Stimulated activated CD4-positive, alpha-beta T cell treated with anti-CD3 and anti-CD28 coated beads, TNF-alpha, amount 100 ng/mL, for 48 hours (primary cell): ENCODE data around the gene SDF4.
"Not testable (repeated sequence)": the region's sequence is repeated elsewhere in the genome, so short reads cannot be mapped to it uniquely, and the experiment has no call there.

Experiments
- DNase-seq, 3 donors: peaks; one replicate each; pipeline ENCODE4 v3.0.0-alpha.2; 2020; ENCODE audit warnings: low read depth in 3 of 3

Gene SDF4

GRCh38 chr1:1198423-1199140 is 33.2 kb downstream of the SDF4 start:
- DNase-seq, result no peak

- DNase-seq, result no peak
Observed at GRCh38 chr1:1197551-1198422, 34.0 kb downstream of the SDF4 start.

- DNase-seq, result no peak
Observed at GRCh38 chr1:1197188-1197500, 34.7 kb downstream of the SDF4 start.

- DNase-seq, result no peak
Observed at GRCh38 chr1:1196431-1197187, 35.2 kb downstream of the SDF4 start.

- not testable (repeated sequence) for DNase-seq
Observed at GRCh38 chr1:1195726-1196125, 36.1 kb downstream of the SDF4 start.

- DNase-seq, result no peak
Observed at GRCh38 chr1:1194723-1195122, 37.1 kb downstream of the SDF4 start.

GRCh38 chr1:1191734-1192133 is 40.1 kb downstream of the SDF4 start:
- no peak for DNase-seq

- no peak for DNase-seq
Observed at GRCh38 chr1:1189111-1189510, 42.7 kb downstream of the SDF4 start.

- DNase-seq, result no peak
Observed at GRCh38 chr1:1187938-1188337, 43.9 kb downstream of the SDF4 start.

- DNase-seq, result no peak
Observed at GRCh38 chr1:1185101-1185765, 46.6 kb downstream of the SDF4 start.

GRCh38 chr1:1183833-1184775 is 47.7 kb downstream of the SDF4 start:
- no peak for DNase-seq

- no peak for DNase-seq
Observed at GRCh38 chr1:1183221-1183747, 48.5 kb downstream of the SDF4 start.

GRCh38 chr1:1182491-1183220 is 49.1 kb downstream of the SDF4 start:
- DNase-seq, result no peak

- DNase-seq, result no peak
Observed at GRCh38 chr1:1181938-1182410, 49.8 kb downstream of the SDF4 start.

GRCh38 chr1:1181129-1181937 is 50.5 kb downstream of the SDF4 start:
- DNase-seq, result no peak

GRCh38 chr1:1179983-1180861 is 51.6 kb downstream of the SDF4 start:
- no peak for DNase-seq

- DNase-seq, result no peak
Observed at GRCh38 chr1:1179346-1179982, 52.3 kb downstream of the SDF4 start.
